NT2/D1 (cell line): ENCODE data around the gene AHRR.
A peak's percentile ranks its signal among the peaks of the same experiment; 100 is the strongest.

Source experiments
- DNase-seq: peaks from one replicate; pipeline ENCODE4 v3.0.0-alpha.2; 2011; ENCODE audit warnings: low read depth, low spot score
- H3K27me3 ChIP-seq: 2 replicates; pipeline ENCODE4 v1.6.0; 2011; ENCODE audit warnings: mild to moderate bottlenecking; ENCODE audit not compliant: insufficient read length, insufficient read depth
- H3K36me3 ChIP-seq: 2 replicates; pipeline ENCODE4 v1.6.1; 2011; ENCODE audit warnings: mild to moderate bottlenecking, low read length, mixed read lengths; ENCODE audit not compliant: insufficient read depth, insufficient read length
- H3K4me1 ChIP-seq: 2 replicates; pipeline ENCODE4 v1.5.1; 2011; ENCODE audit not compliant: insufficient read depth, insufficient read length
- H3K4me3 ChIP-seq: 2 replicates; pipeline ENCODE4 v1.5.1; 2011; ENCODE audit warnings: low read depth; ENCODE audit not compliant: insufficient read length
- H3K9ac ChIP-seq: 2 replicates; pipeline ENCODE4 v1.6.0; 2011; ENCODE audit warnings: low read depth; ENCODE audit not compliant: insufficient read length
- H3K9me3 ChIP-seq: 2 replicates; pipeline ENCODE4 v1.5.1; 2011; ENCODE audit warnings: mild to moderate bottlenecking, low read length; ENCODE audit not compliant: insufficient read depth
- SUZ12 ChIP-seq: IDR thresholded peaks from 2 replicates; pipeline ENCODE4 v1.6.1; 2011; ENCODE audit not compliant: insufficient read length, insufficient read depth; ENCODE audit errors: extremely low read depth
- YY1 ChIP-seq: IDR thresholded peaks from 2 replicates; pipeline ENCODE4 v1.6.1; 2011; ENCODE audit not compliant: insufficient read length, insufficient read depth
- ZNF274 ChIP-seq: IDR thresholded peaks from 2 replicates; pipeline ENCODE4 v1.6.1; 2011; ENCODE audit warnings: mild to moderate bottlenecking, low read depth, low read length

Gene AHRR

DNA sequence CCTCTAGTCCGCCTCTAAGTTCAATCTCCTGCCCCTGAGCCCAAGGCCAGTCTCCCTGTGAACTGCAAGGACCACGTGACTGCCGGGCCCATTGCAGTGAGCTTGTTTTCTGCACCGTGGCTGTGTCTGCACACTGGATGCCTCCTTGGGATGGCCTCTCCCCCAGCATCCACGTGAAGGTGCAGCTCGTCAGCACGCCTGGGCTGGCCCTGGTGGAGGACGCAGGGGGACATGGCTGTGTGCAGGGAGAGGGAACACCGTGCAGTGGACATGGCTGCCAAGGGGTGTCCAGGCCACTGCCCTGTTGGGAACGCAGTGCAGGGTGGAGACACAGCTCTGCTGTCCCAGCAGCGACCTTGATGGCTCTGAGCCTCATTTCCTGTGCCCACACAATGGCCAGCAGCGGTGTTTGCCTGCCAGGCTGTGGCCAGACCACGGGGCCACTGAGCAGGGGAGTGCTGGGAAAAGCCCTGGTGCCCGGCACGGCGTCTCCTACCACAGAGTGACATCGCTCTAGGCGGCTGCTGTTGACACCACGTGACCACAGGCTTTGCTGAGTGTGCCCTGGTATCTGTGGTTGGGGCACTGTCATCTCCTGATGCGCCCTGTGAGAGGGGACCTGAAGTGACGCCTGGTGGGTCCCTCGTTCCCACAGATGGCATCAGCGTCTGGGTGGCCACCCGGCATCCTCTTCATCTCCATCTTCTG lies 94.6 kb downstream of the AHRR start:
- peaks cover 16% of the 10 kb centered on the region for H3K4me1 ChIP-seq
- no peak overlapping the region for H3K4me3 ChIP-seq
- no peaks in the 10 kb centered on the region for H3K9me3 ChIP-seq
- TF ChIP-seq SUZ12: no peak
- TF ChIP-seq YY1: no peak
- no peak for TF ChIP-seq ZNF274
- H3K27me3 ChIP-seq: no peaks in the 10 kb centered on the region
- H3K36me3 ChIP-seq: no peaks in the 10 kb centered on the region
- DNase-seq: no peak
- H3K9ac ChIP-seq: peak overlapping the region; percentile 70

DNA sequence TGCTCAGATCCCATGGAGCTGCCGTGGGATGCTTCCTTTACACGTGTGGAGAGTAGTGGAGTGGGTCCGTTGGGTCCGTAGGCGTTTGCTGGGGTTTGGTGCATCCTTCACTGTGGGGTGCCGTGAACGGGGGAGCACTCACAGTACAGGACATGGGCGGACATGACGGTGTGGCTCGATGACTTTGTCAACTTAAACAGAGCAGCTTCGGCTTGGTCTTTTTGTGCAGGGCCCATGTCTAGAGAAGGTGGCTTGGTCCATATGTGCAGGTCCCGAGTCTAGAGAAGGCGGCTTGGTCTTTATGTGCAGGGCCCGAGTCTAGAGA lies 95.1 kb downstream of the AHRR start:
- Histone ChIP-seq H3K4me1 (peaks cover 16% of the 10 kb centered on the region), H3K36me3 (no peaks in the 10 kb centered on the region), H3K4me3 (no peak overlapping the region), H3K27me3 (no peaks in the 10 kb centered on the region), H3K9ac (no peak overlapping the region), H3K9me3 (no peaks in the 10 kb centered on the region)
- no peak for DNase-seq
- TF ChIP-seq YY1: no peak
- TF ChIP-seq ZNF274: no peak
- no peak for TF ChIP-seq SUZ12

DNA sequence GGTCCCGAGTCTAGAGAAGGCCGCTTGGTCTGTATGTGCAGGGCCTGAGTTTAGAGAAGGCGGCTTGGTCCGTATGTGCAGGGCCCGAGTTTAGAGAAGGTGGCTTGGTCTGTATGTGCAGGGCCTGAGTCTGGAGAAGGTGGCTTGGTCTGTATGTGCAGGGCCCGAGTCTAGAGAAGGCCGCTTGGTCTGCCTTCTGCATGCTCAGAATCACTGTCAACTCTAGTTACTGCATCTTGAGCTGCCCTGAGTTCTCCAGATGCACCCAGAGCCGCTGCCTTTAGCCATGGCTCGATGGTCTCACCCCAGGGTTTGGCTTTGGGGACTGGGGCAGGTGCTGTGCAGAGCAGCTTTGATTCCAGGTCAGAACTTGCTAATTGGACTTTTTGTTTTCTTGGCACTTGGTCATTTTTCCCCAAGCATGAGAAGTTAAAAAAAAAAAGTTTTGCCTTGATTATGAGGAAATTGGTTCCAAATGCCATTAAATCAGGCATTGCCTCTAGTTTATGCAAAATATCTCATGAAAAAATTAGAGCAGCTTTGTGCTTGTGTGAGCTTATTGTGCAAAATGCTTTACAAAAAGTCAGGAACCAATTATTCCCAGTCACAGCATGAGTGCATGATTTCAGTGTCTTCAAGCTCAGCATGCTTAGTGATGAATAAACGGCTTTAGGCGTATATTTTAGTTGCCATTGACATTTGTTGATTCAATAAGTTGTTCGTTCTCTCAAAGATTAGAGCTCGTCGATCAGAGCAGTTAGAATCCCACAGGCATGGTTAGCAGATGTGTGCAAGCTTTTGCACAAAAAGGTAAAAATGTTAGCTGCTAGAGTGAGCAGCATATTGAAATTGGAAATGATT lies 96.0 kb downstream of the AHRR start:
- Histone ChIP-seq H3K9me3 (no peaks in the 10 kb centered on the region), H3K4me3 (no peak overlapping the region), H3K9ac (no peak overlapping the region), H3K27me3 (no peaks in the 10 kb centered on the region), H3K36me3 (no peaks in the 10 kb centered on the region), H3K4me1 (peaks cover 15% of the 10 kb centered on the region)
- TF ChIP-seq SUZ12 (no peak), ZNF274 (no peak)
- DNase-seq: no peak

DNA sequence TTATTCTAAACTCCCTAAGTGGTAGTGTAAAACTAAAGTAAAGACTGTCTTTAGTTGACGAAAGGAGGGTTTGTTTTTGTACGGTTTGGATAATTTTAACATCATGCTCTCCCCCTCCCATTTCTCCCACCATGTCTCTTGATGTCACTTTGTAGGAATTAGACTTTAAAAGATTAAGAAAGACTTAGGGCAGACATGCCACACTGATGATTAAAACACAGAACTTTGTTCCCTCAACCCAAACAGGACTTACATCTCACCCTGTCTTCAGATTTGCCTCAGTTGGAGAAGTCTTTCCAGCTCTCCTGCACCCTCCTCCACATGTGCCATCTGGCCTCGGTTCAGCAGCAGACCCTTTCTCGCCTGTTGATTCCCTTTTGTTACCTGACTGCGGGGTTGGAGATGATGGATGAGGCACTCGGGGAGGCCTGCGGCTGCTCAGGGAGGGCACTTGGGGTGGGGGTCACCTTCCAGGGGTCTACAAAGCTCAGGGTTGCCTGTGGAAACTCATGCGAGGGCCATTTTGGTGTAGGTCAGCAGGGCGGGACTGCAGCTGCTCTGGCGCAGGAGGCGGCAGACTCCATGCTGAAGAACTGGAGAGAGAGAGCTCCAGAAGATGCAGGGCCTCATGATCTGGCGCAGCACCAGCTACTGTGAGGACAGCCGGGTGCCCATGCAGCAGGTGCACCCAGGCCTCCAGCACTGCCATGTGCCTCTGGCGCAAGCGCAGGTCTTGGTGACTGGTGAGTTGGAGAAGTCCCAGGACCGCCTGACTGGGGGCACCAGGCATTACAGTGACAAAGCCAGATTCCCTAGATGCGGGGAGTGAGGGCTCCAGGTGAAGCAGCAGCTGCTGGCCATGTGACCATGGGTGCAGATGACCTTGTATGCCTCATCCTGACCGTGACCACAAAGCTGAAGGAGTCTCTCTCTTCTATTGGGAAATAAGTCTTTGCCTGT lies 96.9 kb downstream of the AHRR start:
- peaks cover 14% of the 10 kb centered on the region for H3K4me1 ChIP-seq
- H3K4me3 ChIP-seq: no peak overlapping the region
- no peak for TF ChIP-seq ZNF274
- TF ChIP-seq YY1: no peak
- TF ChIP-seq SUZ12: no peak
- no peaks in the 10 kb centered on the region for H3K36me3 ChIP-seq
- no peak overlapping the region for H3K9ac ChIP-seq
- no peaks in the 10 kb centered on the region for H3K27me3 ChIP-seq
- DNase-seq: no peak
- H3K9me3 ChIP-seq: no peaks in the 10 kb centered on the region

DNA sequence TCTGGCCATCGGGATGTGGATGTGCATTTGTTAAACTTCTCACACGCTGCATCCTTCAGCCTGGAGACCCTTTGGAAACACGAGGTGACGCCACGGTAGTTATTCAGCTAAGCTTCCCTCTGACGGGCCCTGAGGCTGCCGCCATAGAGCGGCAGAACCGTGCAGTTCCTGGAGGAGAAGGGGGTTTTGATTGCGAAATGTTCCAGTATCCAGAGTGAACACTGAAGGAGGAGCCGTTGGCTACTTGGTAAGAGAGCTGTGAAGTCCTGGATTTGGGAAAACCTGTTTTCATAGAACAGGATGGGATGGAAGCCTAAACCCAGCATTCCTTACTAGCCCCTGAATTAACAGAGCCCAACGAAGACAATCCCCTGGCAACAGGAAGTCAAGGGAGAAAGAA lies 98.5 kb downstream of the AHRR start:
- no peak for DNase-seq
- no peaks in the 10 kb centered on the region for H3K36me3 ChIP-seq
- no peaks in the 10 kb centered on the region for H3K27me3 ChIP-seq
- no peak overlapping the region for H3K4me3 ChIP-seq
- no peaks in the 10 kb centered on the region for H3K9me3 ChIP-seq
- H3K9ac ChIP-seq: no peak overlapping the region
- H3K4me1 ChIP-seq: peaks cover 14% of the 10 kb centered on the region
- TF ChIP-seq SUZ12: no peak

DNA sequence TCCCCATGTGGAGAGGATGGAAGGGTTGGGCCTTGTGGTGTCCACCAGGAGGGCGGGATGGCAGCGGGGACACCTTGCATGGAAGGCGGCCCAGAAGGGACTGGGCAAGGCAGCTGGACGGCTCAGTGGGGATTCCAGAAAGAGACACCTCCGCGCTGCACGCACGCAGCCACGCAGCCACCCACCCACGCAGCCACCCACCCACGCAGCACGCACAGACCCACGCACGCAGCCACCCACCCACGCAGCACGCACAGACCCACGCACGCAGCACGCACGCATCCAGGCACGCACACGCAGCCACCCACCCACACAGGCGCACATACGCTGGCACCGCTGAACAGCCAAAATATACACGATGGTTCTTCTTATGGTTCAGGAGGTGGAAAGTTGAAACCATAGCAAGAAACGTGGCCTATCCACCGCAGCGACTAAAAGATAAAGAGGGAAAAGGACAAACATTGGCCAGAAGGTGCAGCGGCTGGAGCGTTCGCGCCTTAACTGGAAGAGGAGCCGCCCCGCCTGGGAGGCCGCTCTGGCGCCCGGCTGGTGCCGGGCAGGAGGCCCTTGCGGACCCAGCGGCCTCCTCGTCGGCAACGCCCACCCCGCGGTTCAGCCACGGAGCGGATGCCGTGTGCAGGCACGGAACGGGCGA lies 99.2 kb downstream of the AHRR start:
- H3K9ac ChIP-seq: no peak overlapping the region
- no peaks in the 10 kb centered on the region for H3K27me3 ChIP-seq
- peaks cover 11% of the 10 kb centered on the region for H3K4me1 ChIP-seq
- TF ChIP-seq YY1 (no peak), ZNF274 (no peak), SUZ12 (no peak)
- H3K4me3 ChIP-seq: no peak overlapping the region
- H3K36me3 ChIP-seq: no peaks in the 10 kb centered on the region
- H3K9me3 ChIP-seq: no peaks in the 10 kb centered on the region
- no peak for DNase-seq
